GM15510 (cell line): ENCODE results near the gene RCOR1.

Source experiments
- POLR2A ChIP-seq: IDR thresholded peaks from 3 replicates; pipeline ENCODE4 v1.6.1; 2011; ENCODE audit warnings: borderline replicate concordance; ENCODE audit not compliant: insufficient read length; ENCODE audit errors: extremely low read depth

The RCOR1 gene

DNA sequence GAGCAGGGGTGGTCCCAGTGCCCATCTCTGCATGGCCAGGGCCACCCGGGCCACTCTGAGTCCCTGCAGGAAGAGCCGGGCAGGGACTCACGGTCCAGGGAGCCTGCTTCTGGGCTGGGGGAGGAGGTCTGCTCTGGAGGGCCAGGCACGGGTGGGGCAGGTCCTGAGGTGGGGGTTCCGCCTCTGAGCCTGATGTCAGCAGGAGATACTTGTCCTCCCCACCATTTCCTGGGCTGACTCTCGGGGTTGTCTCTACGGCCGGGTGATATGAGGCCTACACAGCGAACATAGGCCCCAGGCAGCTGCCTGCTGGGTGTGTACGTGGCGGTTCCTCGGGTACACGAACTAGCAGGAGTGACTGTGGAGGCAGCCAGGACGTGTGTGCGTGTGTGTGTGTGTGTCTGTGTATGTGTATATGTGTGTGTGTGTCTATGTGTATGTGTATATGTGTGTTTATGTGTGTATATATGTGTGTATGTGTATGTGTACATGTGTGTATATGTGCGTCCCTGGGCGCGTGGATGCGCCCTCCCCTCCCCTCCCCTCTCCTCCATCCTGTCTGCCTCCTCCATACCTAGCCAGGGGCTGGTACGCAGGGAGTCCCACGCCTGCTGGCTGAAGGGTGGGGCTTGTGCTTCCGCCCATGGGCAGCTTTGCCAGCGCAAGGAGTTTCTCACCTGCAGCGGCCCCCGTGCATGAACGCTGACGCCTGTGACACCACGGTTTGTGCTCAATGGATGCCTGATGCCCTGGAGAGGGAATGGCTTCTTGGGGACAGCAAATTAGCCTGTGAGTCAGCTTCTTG, 154.4 kb downstream of the RCOR1 start:
- TF ChIP-seq POLR2A, result no peak

GRCh38 chr14:102748806-102749205, 156.4 kb downstream of the RCOR1 start:
- no peak for TF ChIP-seq POLR2A

DNA sequence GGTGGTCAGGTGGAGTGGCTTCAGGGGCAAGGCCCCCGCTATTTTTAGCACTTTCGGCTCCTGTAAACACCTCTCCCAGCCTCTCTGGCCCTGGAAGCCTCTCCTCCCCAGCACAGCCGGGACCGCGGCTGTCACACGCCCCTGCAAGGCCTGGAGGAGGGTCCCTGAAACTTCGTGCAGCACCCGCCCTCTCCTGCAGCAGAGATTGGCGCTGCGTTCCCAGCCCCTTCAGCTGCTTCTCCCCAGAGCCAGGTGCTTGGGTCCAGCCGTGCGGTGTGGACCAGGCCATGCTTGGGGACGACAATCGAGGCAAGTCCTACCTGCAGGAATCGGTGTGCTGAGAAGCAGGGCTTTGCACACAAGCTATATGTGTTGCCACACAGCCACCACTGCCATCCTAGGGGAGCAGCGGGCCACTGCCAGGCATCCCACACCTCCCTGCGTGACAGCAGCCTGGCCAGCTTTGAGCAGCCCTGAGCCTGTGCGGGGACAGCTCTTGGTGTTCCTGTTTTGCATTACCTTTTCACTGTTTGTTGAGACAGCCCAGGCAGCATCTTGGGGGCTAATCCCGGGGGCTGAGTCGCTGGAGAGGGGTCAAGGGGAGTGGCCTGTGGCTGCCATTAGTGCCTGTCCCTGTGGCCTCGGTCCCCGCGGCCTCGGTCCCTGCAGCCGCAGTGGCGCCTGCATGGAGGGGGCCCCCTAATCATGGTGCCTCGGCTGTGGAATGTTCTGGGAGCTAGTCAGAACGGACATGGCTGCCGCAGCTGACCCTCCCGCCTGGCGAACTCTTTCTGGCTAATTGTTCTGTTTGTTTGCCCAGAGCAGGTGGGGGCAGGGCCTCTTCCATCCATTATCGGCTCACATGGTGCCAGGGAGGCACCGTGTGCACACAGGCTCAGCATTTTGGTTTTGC, 157.2 kb downstream of the RCOR1 start:
- TF ChIP-seq POLR2A, result no peak

DNA sequence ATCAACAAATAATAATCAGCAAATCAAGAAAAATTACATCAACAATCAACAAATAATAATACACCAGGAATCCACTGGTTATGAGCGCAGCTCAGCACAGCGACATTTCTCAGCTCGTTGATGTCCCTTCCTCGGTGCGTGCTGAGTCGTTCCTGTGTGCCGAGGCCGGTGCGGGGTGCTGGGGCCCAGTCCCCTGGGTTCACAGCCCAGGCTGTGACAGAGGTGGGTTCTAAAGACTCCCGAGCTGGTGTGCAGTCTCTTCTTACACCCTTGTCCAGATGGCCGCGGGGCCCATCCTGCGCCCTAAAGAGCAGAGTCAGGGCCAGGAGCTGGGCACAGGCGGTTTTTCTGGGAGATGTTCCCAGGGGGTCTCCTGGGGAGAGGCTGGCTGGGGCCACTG, 157.9 kb downstream of the RCOR1 start:
- TF ChIP-seq POLR2A, result no peak

DNA sequence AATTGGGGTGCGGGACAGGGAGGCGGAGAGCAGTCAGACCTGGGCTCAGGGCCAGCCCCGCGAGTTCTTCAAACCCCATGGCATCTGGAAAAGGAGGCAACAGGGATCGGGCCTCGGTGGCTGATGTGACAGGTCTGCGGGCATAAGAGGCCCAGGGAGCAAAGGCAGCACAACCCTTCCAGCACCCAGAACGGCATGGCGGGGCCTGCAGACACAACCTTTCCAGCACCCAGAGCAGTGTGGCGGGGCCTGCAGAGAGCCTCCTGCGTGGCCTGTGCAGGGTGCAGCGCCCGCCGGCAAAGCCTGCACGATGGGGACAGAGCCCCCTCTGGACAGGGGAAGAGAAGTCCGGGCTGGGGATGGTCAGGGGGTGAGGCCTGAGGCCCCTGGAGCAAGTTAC, 158.6 kb downstream of the RCOR1 start:
- TF ChIP-seq POLR2A, result no peak

GRCh38 chr14:102752239-102752847, 159.9 kb downstream of the RCOR1 start:
- no peak for TF ChIP-seq POLR2A

GRCh38 chr14:102754370-102755262, 162.2 kb downstream of the RCOR1 start:
- no peak for TF ChIP-seq POLR2A

GRCh38 chr14:102757646-102758045, 165.2 kb downstream of the RCOR1 start:
- TF ChIP-seq POLR2A, result no peak

DNA sequence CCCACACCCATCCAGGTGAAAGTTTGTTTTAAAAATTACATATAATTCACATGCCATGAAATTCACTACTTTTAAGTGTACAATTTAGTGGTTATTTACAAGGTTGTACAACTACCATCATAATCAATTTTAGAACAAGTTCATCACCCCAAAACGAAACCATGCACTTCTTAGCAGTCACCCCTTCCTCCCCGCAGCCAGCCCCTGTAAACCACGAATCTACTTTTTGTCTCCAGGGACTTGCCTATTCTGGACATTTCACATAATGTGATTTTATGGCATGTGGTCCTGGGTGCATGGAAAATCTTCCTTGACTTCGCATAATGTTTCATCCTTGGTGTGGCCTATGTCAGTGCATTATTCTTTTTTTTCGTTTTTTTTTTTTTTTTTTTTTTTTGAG, 165.6 kb downstream of the RCOR1 start:
- no peak for TF ChIP-seq POLR2A

DNA sequence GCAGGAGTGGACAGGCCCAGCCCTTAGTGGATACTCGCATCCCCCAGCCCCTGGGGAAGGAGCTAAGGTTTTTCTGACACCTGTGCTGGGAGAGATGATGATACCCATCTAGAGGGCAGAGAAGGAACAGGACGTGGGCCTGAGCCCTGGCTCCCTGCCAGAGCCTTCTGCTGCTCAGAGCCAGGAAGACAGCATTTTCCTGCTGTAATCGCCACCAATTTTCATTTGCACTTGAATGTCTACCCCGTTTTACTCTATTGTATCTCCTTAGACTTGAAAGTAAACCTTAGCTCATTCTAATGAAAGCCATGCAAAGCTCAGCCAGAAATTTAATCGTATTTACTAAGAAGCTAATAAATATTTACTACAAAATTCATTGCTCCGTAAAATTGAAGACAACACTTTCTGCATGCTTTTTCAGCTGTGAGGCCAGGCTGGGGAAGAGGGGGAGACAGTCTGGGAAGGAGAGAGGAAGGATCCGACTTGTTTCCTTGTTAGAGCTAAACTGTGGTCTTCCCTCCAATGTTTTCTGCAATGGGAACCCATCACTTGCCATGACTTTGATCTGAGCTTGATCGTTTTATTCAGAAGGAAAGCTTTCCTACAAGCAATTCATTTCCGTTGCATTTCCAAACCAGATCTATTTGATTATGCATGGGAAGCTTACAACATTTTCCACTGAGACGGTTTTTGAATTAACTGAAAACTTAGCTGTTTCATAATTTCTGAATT, 167.2 kb downstream of the RCOR1 start:
- no peak for TF ChIP-seq POLR2A

DNA sequence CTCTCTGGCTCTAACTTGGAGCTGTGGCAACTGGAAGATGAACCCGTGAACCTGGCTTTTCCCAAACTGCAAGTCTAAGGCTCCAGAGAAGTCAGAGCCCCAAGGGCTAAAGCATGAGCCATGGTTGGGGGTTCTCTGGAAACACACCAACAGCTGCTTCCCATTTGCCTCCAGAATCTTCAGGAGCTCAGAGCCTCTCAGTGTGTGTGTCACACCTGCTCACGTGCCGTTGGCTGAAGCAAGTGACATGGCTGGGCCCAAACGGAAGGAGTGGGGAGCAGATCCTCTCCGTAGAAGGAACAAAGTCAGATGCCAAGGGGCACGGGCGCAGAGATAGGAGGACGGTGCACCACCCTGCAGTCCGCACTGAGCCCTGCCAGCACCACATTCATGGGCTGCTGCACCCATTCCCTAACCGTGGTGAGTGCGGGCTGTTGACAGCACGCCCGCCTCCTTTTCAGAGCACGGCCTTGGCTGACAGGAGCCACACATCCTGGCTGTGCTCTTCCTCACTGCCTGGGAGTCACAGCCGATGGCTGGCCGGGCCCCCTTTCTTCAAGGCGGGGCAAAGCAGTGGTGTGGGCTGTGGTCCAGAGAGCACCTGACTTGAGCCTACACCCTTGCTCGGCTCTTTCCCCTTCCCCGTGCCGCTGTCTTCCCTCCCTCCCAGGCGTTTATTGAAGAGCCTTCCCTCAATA, 168.2 kb downstream of the RCOR1 start:
- no peak for TF ChIP-seq POLR2A

DNA sequence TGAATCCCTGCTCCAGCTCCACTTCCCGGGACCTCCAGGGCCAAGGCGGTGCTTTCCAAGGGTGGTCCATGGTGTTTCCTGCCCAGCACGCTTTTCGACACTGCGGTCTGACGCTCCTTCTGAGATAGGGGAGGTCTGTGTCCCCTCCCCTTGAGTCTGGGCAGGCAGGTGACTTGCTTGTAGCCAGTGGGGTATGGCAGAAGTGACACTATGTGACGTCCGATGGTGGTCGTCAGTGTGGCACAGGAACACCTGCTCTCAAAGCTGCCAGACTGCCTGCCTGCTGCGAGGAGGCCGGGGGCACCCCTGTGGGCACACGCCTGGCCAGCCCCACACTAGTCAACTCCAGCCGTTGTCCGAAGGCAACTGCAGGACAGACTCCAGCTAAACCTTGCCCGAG, 168.8 kb downstream of the RCOR1 start:
- no peak for TF ChIP-seq POLR2A

GRCh38 chr14:102764220-102764671, 171.8 kb downstream of the RCOR1 start:
- TF ChIP-seq POLR2A, result no peak
